Fibroblast of peridontal ligament (primary cell): Measurements from ENCODE around the gene KRT20.

Experiments used
- DNase-seq: peaks from one replicate; pipeline ENCODE4 v3.0.0-alpha.2; 2010; ENCODE audit errors: extremely low read depth

Gene KRT20

DNA sequence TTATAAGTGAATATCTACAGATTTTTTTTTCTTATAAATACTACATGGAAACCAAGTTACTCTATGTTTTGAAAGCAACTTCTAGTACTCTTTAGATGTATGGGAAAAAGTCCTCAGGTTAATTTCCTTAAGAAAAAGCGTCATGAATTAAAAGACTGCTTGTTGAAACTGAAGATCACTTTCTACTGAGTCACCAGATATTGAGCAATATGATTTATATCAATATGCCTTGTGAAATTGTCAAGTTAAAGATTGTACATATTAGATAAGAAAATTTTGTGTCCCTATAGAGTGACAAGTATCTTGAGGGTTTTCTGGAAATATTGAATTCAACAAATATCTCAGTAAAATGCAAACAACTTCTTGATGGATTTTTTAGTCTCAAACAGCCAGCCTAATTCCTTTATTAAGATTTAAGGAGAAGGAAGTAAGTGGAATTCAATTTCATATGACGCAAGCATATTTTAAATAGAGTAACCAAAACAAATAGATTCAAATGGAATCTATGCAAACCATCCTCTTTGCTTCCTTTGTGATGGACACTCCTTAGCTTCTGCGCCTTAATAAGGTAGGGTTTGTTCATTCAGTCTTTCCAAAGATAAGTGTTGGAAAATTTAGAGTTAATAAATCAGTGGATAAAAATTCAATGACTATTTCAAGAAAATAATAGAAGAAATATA is 34.6 kb downstream of the KRT20 start:
- peak; percentile 47 for DNase-seq

DNA sequence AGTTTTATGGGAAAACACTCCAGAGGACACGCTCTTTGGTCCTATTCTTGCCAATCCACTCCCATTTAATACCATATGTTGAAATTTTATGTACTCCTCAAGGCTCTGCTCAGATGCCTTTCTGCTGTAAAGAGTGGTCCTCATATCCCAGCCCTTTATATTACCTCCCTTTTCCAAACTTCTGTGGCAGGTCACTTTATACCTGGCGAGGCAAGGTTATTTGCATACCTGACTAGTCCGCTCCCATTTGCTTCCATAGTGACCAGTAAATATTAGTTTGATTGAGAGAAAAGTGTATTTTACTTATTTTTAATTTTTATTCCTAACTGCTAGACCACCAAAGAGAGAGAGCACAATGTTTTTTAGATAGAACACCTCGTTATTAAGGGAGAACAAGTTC is 35.3 kb downstream of the KRT20 start:
- no peak for DNase-seq

DNA sequence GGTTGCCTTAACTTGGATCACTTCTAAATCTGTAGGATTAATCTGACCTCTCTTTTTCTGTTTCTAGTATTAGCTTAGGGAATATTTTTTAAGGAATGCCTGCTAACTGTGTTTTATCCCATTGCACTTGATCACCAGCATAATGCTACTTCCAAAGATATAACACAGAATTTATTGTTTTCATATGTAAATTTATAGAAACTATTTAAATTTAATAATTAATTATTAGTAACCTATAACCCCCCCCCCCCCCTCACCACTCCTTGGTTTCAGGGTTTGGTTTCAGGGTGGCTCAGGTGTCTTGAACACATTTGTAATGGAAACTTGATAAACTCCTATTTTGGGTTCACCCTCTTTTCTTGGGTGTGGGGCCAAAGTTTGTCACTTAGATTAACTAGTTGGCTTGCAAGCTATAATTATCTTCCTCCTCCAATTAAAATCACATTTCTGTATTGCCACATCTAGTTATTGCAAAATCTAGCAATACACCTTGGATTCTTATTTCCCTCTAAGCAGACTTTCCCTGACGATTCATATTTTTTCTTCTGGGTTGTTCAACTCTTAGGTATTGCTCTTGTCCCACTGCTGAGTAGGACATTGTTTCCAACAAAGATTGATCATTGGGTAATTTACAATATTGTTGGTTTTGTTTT is 36.3 kb downstream of the KRT20 start:
- DNase-seq: no peak

DNA sequence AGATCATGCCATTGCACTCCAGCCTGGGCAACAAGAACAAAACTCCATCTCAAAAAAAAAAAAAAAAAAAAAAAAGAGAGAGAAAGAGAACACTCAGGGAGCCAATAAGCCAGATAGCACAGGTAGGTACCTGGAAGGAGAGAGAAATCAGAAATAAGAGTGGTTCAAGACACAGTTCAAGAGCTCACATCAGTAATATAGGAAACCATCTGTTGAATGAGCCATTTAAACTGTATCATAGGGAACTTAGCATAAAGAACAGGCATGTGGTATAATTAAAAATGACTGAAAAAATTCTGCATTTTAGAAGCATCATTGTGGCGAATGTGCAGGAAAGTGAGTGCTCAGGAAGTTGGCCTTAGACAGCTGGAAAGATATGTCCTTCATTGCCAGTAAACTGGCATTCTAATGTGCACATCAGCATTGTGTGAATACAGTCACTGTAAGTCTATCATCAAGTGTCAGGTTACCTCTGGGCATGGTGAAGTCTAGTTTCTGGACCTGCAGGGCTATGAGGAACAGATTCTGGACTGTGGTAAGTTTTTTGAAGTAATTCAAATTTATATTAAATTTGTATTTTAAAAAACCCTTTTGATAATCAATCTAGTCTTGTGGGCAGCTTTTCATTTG is 38.4 kb downstream of the KRT20 start:
- peak; percentile 27 for DNase-seq

DNA sequence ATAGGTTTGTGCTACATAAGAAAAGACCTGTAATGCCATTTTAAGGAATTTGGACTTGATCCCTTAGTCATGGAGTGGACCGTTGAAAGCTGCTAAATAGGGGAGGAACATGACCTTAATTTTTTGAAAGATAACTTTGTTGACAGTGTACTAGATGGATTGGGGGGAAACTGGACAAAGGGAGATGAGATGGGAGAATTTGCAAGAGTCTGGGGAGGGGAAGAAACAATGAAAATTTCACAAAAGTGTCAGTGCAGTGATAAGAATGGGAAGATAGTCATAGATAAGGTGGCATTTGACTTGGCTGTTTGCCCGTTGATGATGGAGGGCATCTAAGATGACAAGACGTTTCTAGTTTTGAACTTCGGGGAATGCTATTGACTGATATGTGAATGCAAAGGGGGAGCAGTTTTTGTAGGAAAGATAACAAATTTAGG is 40.4 kb downstream of the KRT20 start:
- DNase-seq: no peak

DNA sequence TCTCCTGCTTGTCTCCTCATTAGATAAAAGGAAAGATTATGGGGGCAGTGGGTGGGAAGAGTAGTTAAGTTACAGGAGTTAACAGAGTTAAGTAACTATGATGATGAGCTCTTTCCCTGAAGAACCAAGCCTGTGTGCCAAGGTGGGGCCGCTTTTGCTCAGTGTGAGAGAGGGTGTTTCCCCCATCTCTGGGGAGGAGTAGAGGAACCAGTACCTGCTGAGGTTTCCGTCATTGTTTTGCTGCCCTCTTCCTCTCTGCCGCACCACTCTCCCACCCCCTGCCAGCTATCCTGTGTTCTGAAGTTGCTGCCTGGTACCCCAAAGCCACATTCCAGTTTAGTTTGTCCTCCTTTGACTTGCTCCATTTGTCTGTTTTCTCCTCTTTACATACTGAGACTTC is 41.8 kb downstream of the KRT20 start:
- DNase-seq: no peak

DNA sequence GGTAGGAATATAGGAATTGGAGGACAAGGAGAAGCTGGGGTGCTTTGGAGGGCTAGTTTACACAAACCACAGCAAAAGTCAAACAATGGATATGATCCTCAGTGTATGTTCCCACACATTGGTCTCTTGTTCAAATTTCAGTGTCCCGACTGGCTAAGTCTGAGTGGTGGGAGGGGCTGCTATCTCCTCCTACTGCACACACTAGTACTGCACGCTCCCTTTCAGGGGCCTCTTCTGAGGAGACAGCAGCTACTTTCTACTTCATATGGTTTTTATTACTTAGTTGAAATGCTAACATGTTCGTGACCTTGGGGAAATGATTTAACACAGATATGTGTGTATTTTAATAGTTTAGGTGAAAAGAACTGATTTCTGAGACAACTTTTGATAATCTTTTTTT is 43.8 kb downstream of the KRT20 start:
- peak; percentile 34 for DNase-seq

DNA sequence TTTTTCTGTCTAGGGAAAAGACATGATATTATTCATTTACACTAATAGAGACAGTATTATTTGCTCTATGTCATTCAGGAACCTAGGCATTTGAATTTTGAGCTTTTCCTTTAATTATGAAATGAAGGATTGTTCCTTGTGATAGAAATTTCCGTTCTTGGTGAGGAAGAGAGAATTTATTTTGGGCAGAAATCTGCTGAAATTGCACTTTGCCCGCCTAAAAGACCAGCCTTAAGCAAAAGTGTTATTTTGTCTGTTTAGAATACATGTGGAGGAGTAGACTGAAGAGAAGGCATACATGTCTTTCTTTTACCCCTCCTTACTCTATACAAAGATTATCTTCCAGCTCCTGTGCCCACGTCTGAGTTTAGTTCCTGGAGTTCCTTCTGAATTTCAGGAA is 45.8 kb downstream of the KRT20 start:
- no peak for DNase-seq

DNA sequence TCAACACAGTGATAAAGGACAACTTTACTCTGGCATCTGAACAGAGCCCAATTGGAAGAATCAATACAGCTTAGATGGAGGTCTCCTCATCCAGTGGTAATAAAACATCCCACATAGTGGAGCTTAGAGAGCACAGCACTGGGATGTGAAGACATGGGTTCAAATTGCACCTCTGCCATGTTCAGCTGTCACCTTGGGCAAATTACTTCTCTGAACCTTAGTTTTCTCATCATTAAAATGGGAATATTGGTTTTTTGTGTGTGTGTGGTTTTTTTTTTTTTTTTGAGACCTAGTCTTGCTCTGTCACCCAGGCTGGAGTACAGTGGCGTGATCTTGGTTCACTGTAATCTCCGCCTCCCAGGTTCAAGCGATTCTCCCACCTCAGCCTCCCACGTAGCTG is 49.0 kb downstream of the KRT20 start:
- no peak for DNase-seq

DNA sequence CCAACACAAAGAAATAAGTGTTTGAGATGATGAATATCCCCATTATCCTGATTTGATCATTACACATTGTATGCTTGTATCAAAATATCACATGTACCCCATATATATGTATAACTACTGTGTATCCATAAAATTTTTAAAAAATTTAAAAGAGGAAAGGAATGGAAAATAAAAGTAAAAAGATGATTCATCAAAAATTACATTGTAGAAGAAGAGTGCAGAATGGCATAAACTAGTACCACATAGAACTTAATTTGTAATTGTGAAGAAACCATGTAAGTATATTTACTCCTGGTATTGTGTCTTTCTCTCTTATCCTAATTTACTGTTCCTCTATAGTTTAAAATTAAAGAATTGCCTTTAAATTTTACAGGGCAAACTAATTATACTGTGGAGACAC is 51.2 kb downstream of the KRT20 start:
- no peak for DNase-seq

DNA sequence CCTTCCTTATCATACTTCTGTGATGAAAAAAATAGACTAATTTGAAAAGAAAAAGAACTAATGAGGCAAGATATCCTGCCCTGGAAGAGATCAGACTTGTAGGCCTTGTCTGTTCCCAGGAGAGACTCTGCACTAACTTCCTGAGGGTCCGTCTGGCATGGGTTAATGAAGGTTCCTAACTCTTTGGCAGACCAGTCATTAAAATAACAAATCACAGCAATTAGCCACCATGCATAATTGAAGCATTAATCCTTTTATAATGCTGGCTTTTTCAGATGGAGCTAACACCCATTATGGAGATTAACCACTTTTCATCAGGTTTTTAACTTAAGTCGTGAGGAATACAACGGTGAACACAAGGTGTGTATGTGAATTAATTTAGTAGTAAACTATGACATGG is 52.2 kb downstream of the KRT20 start:
- DNase-seq: no peak

DNA sequence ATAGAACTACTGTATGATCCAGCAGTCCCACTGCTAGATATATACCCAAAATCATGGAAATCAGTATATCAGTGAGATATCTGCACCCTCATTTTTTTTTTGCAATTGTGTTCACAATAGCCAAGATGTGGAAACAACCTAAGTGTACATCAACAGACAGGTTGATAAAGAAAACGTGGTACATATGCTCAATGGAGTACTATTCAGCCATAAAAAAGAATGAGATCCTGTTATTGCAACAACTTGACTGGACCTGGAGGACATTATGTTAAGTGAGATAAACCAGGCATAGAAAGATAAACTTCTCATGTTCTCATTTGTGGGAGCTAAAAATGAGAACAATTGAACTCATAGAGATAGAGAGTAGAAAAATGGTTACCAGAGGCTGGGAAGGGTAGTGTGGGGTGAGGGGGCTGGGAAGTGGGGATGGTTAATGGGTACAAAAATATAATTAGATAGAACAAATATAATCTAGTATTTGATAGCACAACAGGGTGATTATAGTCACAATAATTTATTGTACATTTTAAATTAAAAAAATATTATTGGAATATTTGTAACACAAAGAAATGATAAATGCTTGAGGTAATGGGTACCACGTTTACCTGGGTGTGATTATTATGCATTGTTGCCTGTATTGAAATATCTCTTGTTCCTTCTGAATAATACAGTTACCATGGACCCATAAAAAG is 54.8 kb downstream of the KRT20 start:
- DNase-seq: no peak

DNA sequence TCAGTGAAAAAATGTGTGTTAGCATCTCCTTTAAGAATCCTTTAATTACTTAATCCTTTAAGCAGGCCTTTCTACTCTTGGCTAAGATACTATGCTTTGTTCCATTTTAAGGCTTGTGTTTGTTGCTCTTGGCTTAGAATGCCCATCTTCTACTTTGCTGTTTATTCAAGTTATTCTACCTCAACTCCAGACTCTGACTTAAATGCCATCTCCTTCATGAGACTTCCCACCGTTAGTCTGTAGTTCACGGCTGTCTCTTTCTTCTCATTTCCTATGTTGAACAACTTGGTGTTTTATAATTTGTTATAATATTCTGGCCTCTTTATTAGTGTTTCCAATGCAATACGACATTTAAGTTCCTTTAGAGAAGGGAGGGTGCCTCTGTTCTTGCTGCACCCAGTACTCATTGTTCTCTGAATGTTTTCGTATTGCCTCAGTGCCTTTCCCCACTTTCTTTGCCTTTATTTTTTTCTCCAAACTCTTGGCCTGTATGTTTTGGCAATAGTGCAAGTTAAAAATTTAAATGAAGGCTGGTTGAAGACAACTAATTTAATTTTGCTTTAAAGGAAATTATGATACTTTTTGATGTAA is 56.5 kb downstream of the KRT20 start:
- DNase-seq: peak; percentile 71

DNA sequence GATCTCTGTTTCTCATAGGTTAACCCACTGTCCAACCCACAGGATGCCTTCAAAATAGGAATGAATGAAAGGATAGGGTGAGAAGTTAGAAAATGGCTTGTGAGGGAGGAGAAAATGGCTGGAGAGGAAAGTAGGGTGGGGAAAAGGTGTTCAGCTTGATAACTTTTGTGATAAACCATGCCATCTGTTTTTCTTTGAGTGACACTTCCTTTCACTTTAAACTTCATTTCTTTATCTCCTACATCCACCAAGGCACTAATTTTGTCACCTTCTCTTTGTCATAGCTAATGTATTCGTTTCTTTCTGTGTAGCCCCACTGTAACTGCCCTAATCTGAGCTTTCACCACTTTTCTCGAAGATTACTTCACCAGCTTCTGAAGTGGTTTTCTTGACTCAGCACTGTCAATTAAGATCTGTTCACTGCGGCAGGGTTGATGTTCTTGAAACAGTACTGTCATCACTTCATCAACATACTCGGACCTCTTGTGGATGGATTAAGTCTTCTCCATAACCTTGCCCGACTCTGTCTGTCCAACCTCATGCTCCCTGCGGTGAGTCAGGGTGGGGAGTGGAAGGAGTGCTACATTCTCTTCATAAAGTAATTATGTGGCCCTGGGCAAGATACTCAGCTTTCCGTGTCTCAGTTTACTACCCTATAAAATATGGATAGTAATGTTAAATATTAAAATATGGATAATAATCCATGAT is 57.1 kb downstream of the KRT20 start:
- peak; percentile 69 for DNase-seq
